ENCODE measurements around the gene THBD.

DNA sequence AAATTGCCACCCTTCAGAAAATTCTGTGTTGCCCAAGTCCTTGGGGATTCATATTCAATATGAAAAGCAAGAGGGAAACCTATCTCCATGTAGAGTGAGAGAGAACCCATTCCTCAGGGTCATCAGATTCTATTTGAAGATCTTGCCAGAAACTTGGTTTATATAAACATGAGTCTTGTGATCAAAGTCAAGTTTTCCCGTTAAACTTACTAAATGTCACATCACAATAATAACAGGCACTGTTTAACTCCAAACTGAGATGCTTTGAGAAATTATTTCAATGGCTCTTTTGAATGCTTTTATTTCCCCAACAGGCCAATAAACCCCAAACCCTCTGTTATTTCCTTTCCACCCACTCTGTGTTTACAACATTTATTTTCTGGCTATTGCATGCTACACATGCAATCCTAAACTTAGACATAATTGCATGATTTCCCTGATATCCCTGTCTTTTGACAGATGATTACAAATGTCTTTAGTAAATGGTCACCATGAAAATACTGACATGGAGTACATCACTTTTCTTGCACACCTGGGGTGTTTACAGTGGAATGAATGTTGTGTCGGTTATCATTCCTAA, 45.5 kb downstream of the THBD start:
- TF ChIP-seq, protein P1, sequence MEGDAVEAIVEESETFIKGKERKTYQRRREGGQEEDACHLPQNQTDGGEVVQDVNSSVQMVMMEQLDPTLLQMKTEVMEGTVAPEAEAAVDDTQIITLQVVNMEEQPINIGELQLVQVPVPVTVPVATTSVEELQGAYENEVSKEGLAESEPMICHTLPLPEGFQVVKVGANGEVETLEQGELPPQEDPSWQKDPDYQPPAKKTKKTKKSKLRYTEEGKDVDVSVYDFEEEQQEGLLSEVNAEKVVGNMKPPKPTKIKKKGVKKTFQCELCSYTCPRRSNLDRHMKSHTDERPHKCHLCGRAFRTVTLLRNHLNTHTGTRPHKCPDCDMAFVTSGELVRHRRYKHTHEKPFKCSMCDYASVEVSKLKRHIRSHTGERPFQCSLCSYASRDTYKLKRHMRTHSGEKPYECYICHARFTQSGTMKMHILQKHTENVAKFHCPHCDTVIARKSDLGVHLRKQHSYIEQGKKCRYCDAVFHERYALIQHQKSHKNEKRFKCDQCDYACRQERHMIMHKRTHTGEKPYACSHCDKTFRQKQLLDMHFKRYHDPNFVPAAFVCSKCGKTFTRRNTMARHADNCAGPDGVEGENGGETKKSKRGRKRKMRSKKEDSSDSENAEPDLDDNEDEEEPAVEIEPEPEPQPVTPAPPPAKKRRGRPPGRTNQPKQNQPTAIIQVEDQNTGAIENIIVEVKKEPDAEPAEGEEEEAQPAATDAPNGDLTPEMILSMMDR (conservative IDR thresholded peaks at IDR 0.05; ENCODE audit: low read depth, low read length): no peak
- TF ChIP-seq EZH2phosphoT487 (IDR thresholded peaks at IDR 0.05; ENCODE audit: borderline replicate concordance, low read length) (no peak), EZH2 (IDR thresholded peaks at IDR 0.05; ENCODE audit: low read length, unreplicated experiment) (no peak)
